HCT116 (cell line): Measurements from ENCODE around the gene ASMTL. TPM values are rescaled to one million over a fixed set of nuclear protein-coding genes. Genes with fewer than 3 reads are reported as not detected.

Experiments
- ATAC-seq: fragments of 200-7000 bp; cut with Tn5 transposase; 2 replicates; pipeline ENCODE4 v1.9.1; 2020; ENCODE audit warnings: mild to moderate bottlenecking, moderate library complexity
- BruUV-seq: library from RNA; stranded (reverse); fragments of 400-500 nt; replicated peaks from 2 replicates; lab custom pipeline; 2021; lab: Mats Ljungman, UMichigan
- CTCF ChIA-PET: fragments of 300-600 bp; sonication (Branson Sonifier 250); formaldehyde crosslinking; loops from one replicate; lab custom pipeline; 2021; ENCODE audit warnings: antibody characterized with exemption; lab: Charles Lee
- POLR2A ChIA-PET: fragments of 300-600, 350-600 bp; sonication (Branson Sonifier 250); formaldehyde crosslinking; loops from one replicate; lab custom pipeline; 2021; ENCODE audit warnings: antibody characterized with exemption; lab: Charles Lee
- RAD21 ChIA-PET, 2 experiments: fragments of 300-600 bp; sonication (Branson Sonifier 250); formaldehyde crosslinking; loops; one replicate each; lab custom pipeline; 2023; ENCODE audit warnings: low total read pairs in 2 of 2; ENCODE audit not compliant: uncharacterized antibody in 2 of 2, unreplicated experiment in 2 of 2, low non-redundant PET in 1 of 2; lab: Charles Lee
- DNase-seq: peaks from one replicate; pipeline ENCODE4 v3.0.0-alpha.2; 2010; ENCODE audit warnings: low read depth, low spot score
- H2AFZ ChIP-seq: fragments of 200-600 bp; shearing (Covaris generic), sonication (generic); 2 replicates; pipeline ENCODE4 v1.6.1; 2017; ENCODE audit warnings: low read depth, mixed run types, mixed read lengths, antibody characterized with exemption, low read length; ENCODE audit not compliant: poor library complexity, severe bottlenecking
- H3K27ac ChIP-seq: 2 replicates; pipeline ENCODE4 v1.5.1; 2012; ENCODE audit warnings: low read depth, low read length
- H3K27me3 ChIP-seq: fragments of 200-600 bp; sonication (generic); 2 replicates; pipeline ENCODE4 v1.6.1; 2016; ENCODE audit warnings: mixed run types, low read length, mixed read lengths; ENCODE audit not compliant: insufficient read depth
- H3K36me3 ChIP-seq, 2 experiments: fragments of 200-500 bp in 1 of 2; fragments of 200-600 bp in 1 of 2; sonication (Bioruptor generic) in 1 of 2; sonication (generic) in 1 of 2; 2 replicates each; pipeline versions ENCODE4 v1.5.1 to v1.6.1; 2014 to 2016; ENCODE audit warnings: low read length in 2 of 2, inconsistent platforms in 1 of 2, mixed read lengths in 1 of 2, mixed run types in 1 of 2; ENCODE audit not compliant: insufficient read depth in 2 of 2, control insufficient read depth in 1 of 2
- H3K4me1 ChIP-seq, 2 experiments: fragments of 200-600 bp in 1 of 2; sonication (generic) in 1 of 2; 2 replicates each; pipeline versions ENCODE4 v1.5.1 to v1.6.1; 2012 to 2017; ENCODE audit warnings: low read length in 2 of 2, inconsistent platforms in 1 of 2, mild to moderate bottlenecking in 1 of 2, mixed read lengths in 1 of 2, mixed run types in 1 of 2, moderate library complexity in 1 of 2; ENCODE audit not compliant: insufficient read depth in 2 of 2, control insufficient read depth in 1 of 2
- H3K4me2 ChIP-seq: fragments of 200-600 bp; sonication (generic); 2 replicates; pipeline ENCODE4 v1.6.1; 2017; ENCODE audit warnings: mixed run types, low read length, mixed read lengths
- H3K4me3 ChIP-seq, 2 experiments: fragments of 200-600 bp in 1 of 2; sonication (generic) in 1 of 2; replicated peaks in 1 of 2; 2 replicates each; pipeline ENCODE4 v1.5.1; 2011 to 2016; ENCODE audit warnings: low read length in 2 of 2, control low read depth in 1 of 2, low read depth in 1 of 2, mild to moderate bottlenecking in 1 of 2, mixed read lengths in 1 of 2, mixed run types in 1 of 2
- H3K79me2 ChIP-seq: fragments of 200-600 bp; sonication (generic); 2 replicates; pipeline ENCODE4 v1.6.1; 2017; ENCODE audit warnings: mild to moderate bottlenecking, mixed run types, low read length, moderate library complexity, mixed read lengths; ENCODE audit not compliant: insufficient read depth
- H3K9ac ChIP-seq: fragments of 200-600 bp; sonication (generic); 2 replicates; pipeline ENCODE4 v1.6.1; 2016; ENCODE audit warnings: low read length, mixed read lengths
- H3K9me2 ChIP-seq: fragments of 200-600 bp; sonication (generic), shearing (Covaris generic); 2 replicates; pipeline ENCODE4 v1.6.1; 2017; ENCODE audit warnings: mixed run types, mild to moderate bottlenecking, moderate library complexity; ENCODE audit not compliant: insufficient read depth
- H3K9me3 ChIP-seq, 2 experiments: fragments of 200-500 bp in 1 of 2; fragments of 200-600 bp in 1 of 2; sonication (Bioruptor generic) in 1 of 2; sonication (generic) in 1 of 2; 2 replicates each; pipeline ENCODE4 v1.6.1; 2014 to 2017; ENCODE audit warnings: low read length in 2 of 2, mixed read lengths in 2 of 2, inconsistent platforms in 1 of 2, low read depth in 1 of 2, mild to moderate bottlenecking in 1 of 2, mixed run types in 1 of 2, moderate library complexity in 1 of 2; ENCODE audit not compliant: control insufficient read depth in 1 of 2, insufficient read depth in 1 of 2
- H4K20me1 ChIP-seq: fragments of 200-600 bp; sonication (generic), shearing (Covaris generic); 2 replicates; pipeline ENCODE4 v1.6.1; 2017; ENCODE audit warnings: mixed run types, mild to moderate bottlenecking, moderate library complexity; ENCODE audit not compliant: insufficient read depth
- CBX3 ChIP-seq: IDR thresholded peaks from 2 replicates; pipeline ENCODE4 v1.6.1; 2012; ENCODE audit warnings: low read depth
- CEBPB ChIP-seq: IDR thresholded peaks from 2 replicates; pipeline ENCODE4 v1.6.1; 2012; ENCODE audit warnings: low read depth
- EGR1 ChIP-seq: IDR thresholded peaks from 2 replicates; pipeline ENCODE4 v1.6.1; 2012; ENCODE audit warnings: low read depth
- ELF1 ChIP-seq: IDR thresholded peaks from 2 replicates; pipeline ENCODE4 v1.6.1; 2012; ENCODE audit warnings: low read depth, borderline replicate concordance
- EZH2 ChIP-seq: fragments of 200-600 bp; sonication (generic); IDR thresholded peaks from 2 replicates; pipeline ENCODE4 v1.6.1; 2017; ENCODE audit warnings: antibody characterized with exemption, mixed run types
- EZH2phosphoT487 ChIP-seq: fragments of 200-600 bp; IDR thresholded peaks from 2 replicates; pipeline ENCODE4 v1.6.1; 2018; ENCODE audit warnings: antibody characterized with exemption, borderline replicate concordance
- FOSL1 ChIP-seq: IDR thresholded peaks from 2 replicates; pipeline ENCODE4 v1.6.1; 2012; ENCODE audit warnings: low read depth
- MAX ChIP-seq: IDR thresholded peaks from 2 replicates; pipeline ENCODE4 v1.6.1; 2012
- POLR2A ChIP-seq: IDR thresholded peaks from 2 replicates; pipeline ENCODE4 v1.7.0; 2011; ENCODE audit warnings: borderline replicate concordance; ENCODE audit not compliant: insufficient read depth, insufficient read length; ENCODE audit errors: extremely low read depth
- POLR2AphosphoS5 ChIP-seq: IDR thresholded peaks from 2 replicates; pipeline ENCODE4 v1.6.1; 2011; ENCODE audit warnings: mild to moderate bottlenecking, low read depth, low read length, moderate library complexity
- RAD21 ChIP-seq: IDR thresholded peaks from 2 replicates; pipeline ENCODE4 v1.6.1; 2012; ENCODE audit warnings: low read depth, mild to moderate bottlenecking
- SIN3A ChIP-seq: IDR thresholded peaks from 2 replicates; pipeline ENCODE4 v1.6.1; 2012; ENCODE audit warnings: low read depth
- SP1 ChIP-seq: IDR thresholded peaks from 2 replicates; pipeline ENCODE4 v1.6.1; 2012; ENCODE audit warnings: low read depth
- SRF ChIP-seq: IDR thresholded peaks from 2 replicates; pipeline ENCODE4 v1.6.1; 2012; ENCODE audit warnings: low read depth
- TCF7L2 ChIP-seq: IDR thresholded peaks from 2 replicates; pipeline ENCODE4 v1.7.0; 2011; ENCODE audit warnings: borderline replicate concordance, inconsistent platforms; ENCODE audit not compliant: insufficient read depth, insufficient read length; ENCODE audit errors: extremely low read depth
- YY1 ChIP-seq: IDR thresholded peaks from 2 replicates; pipeline ENCODE4 v1.6.1; 2011; ENCODE audit warnings: low read length, low read depth, moderate library complexity, mild to moderate bottlenecking; ENCODE audit not compliant: insufficient replicate concordance; ENCODE audit errors: extremely low read depth
- ZFX ChIP-seq: fragments of 450-650 bp; IDR thresholded peaks from 2 replicates; pipeline ENCODE4 v1.6.1; 2017
- ZNF274 ChIP-seq: fragments of 200-500 bp; sonication (Bioruptor generic); IDR thresholded peaks from 2 replicates; pipeline ENCODE4 v1.6.1; 2014; ENCODE audit warnings: mild to moderate bottlenecking, low read depth, low read length, inconsistent platforms
- intact Hi-C: fragments of 100-400 bp; cut with micrococcal nuclease; formaldehyde crosslinking; loops from 2 replicates; pipeline ENCODE4 v1.10.0; 2022
- total RNA-seq: library from RNA; stranded (reverse); gene quantifications from one replicate; pipeline ENCODE4 v1.2.1, GENCODE V29; 2021; ENCODE audit not compliant: unreplicated experiment
- TF ChIP-seq, protein P1 (sequence below): IDR thresholded peaks from 2 replicates; pipeline ENCODE4 v1.6.1; 2012; ENCODE audit warnings: low read depth
- TF ChIP-seq, protein P2 (sequence below): IDR thresholded peaks from 2 replicates; pipeline ENCODE4 v1.6.1; 2012

ASMTL gene
- total RNA-seq, 1 experiment from 2014 or later, result 59.6 TPM

- Histone ChIP-seq H3K27me3 (no peaks in the 10 kb centered on the region), H3K9me2 (no peaks in the 10 kb centered on the region), H3K4me1 (peaks cover 0 to 8% of the 10 kb centered on the region in 2 experiments; a peak in 1 of 4 replicates), H3K4me3 (no peak overlapping the region), H3K4me2 (no peak overlapping the region), H3K27ac (no peak overlapping the region), H3K9ac (no peak overlapping the region), H4K20me1 (no peaks in the 10 kb centered on the region), H3K36me3 (peaks cover 0 to 15% of the 10 kb centered on the region in 2 experiments; a peak in 1 of 4 replicates), H2AFZ (no peak overlapping the region), H3K9me3 (no peaks in the 10 kb centered on the region; a peak in 1 of 4 replicates), H3K79me2 (peaks cover 67% of the 10 kb centered on the region)
- ChIA-PET CTCF (no interaction called here), POLR2A (no interaction called here), RAD21 (no interaction called here)
- intact Hi-C loops, result loop anchor here (5.0 to 10.0 kb wide), 5 partner anchors 133 to 1178 kb away; no protein-coding TSS in a partner anchor
- DNase-seq (no peak), ATAC-seq (no peak)
- TF ChIP-seq TCF7L2 (no peak), YY1 (no peak), EZH2phosphoT487 (no peak), CEBPB (no peak), SRF (no peak), POLR2A (no peak), MAX (no peak), EGR1 (no peak), FOSL1 (no peak), EZH2 (no peak), POLR2AphosphoS5 (no peak), CBX3 (no peak), ZNF274 (no peak), SP1 (no peak), SIN3A (no peak), ELF1 (no peak), RAD21 (no peak), ZFX (no peak)
- TF ChIP-seq, protein P1, sequence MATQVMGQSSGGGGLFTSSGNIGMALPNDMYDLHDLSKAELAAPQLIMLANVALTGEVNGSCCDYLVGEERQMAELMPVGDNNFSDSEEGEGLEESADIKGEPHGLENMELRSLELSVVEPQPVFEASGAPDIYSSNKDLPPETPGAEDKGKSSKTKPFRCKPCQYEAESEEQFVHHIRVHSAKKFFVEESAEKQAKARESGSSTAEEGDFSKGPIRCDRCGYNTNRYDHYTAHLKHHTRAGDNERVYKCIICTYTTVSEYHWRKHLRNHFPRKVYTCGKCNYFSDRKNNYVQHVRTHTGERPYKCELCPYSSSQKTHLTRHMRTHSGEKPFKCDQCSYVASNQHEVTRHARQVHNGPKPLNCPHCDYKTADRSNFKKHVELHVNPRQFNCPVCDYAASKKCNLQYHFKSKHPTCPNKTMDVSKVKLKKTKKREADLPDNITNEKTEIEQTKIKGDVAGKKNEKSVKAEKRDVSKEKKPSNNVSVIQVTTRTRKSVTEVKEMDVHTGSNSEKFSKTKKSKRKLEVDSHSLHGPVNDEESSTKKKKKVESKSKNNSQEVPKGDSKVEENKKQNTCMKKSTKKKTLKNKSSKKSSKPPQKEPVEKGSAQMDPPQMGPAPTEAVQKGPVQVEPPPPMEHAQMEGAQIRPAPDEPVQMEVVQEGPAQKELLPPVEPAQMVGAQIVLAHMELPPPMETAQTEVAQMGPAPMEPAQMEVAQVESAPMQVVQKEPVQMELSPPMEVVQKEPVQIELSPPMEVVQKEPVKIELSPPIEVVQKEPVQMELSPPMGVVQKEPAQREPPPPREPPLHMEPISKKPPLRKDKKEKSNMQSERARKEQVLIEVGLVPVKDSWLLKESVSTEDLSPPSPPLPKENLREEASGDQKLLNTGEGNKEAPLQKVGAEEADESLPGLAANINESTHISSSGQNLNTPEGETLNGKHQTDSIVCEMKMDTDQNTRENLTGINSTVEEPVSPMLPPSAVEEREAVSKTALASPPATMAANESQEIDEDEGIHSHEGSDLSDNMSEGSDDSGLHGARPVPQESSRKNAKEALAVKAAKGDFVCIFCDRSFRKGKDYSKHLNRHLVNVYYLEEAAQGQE, result no peak
- TF ChIP-seq, protein P2, sequence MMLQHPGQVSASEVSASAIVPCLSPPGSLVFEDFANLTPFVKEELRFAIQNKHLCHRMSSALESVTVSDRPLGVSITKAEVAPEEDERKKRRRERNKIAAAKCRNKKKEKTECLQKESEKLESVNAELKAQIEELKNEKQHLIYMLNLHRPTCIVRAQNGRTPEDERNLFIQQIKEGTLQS, result no peak
- no TSS peak for BruUV-seq
Measured at GRCh38 chrX:1449823-1450149, 2.9 kb downstream of the ASMTL start.
